ENCODE data around the gene SPG21.

DNA sequence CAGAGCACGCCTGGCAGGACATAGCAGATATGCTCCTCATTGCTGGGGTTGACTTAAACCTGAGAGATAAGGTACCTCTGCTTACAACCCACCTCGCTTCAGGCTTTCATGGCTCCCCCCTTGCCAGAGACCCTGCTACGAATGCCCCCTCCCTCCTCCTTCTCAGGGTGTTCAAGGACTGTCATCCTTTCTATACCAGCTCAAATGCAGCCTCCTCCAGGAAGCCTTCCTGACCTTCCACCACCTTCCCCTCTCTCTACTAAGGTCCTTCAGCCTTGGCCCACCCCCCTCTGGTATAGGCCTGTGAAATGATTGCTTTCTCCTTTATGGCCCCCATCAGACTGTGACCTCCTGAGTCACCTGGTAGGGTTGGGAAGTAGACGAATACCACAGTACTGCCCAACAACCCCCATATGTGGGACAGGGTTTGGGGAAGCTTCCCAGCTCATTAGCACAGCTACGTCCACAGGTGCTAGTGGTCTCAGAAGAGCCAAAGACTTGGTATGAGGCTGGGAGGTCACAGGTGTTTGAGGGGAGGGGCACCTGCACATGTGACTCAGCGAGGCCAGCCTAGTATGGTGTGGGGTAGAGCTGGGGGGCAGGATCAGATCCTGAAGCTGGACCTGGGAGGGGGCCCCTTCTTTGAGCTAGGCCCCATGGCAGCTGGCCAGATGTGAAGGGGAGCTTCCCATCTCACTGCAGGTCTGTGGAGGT is 46.0 kb downstream of the SPG21 start:
- TF ChIP-seq, protein P1, sequence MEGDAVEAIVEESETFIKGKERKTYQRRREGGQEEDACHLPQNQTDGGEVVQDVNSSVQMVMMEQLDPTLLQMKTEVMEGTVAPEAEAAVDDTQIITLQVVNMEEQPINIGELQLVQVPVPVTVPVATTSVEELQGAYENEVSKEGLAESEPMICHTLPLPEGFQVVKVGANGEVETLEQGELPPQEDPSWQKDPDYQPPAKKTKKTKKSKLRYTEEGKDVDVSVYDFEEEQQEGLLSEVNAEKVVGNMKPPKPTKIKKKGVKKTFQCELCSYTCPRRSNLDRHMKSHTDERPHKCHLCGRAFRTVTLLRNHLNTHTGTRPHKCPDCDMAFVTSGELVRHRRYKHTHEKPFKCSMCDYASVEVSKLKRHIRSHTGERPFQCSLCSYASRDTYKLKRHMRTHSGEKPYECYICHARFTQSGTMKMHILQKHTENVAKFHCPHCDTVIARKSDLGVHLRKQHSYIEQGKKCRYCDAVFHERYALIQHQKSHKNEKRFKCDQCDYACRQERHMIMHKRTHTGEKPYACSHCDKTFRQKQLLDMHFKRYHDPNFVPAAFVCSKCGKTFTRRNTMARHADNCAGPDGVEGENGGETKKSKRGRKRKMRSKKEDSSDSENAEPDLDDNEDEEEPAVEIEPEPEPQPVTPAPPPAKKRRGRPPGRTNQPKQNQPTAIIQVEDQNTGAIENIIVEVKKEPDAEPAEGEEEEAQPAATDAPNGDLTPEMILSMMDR (IDR thresholded peaks at IDR 0.05): no peak
- TF ChIP-seq EZH2 (IDR thresholded peaks at IDR 0.05; ENCODE audit: borderline replicate concordance, insufficient read depth, low read depth, low read length, poor library complexity, severe bottlenecking): no peak

Data from B cell (primary cell).